ENCODE measurements around the gene ATP9A.

ATP9A gene

DNA sequence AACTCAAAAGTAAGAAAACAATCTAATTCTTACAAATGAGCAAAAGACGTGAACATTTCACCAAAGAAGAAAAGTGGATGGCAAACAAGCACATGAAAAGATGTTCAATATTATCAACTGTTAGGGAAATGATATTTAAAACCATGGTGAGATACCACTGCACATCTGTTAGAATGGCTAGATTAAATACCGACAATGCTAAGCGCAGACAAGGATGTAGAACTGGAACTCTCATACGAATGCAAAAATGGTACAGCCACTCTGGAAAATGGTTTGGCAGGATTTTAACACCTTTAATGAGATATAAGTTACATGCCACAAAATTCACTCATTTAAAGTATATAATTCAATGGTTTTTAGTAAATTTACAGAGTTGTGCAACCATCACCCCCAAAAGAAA, 181.0 kb downstream of the ATP9A start:
- Histone ChIP-seq H3K4me3 (ENCODE audit: low read length) (peak overlapping the region; percentile 23), H4K20me1 (ENCODE audit: control insufficient read depth, insufficient read depth, low read depth, low read length) (no peaks in the 10 kb centered on the region), H3K27me3 (ENCODE audit: control insufficient read depth, low read length) (no peaks in the 10 kb centered on the region), H3F3A (ENCODE audit: control insufficient read depth, insufficient read depth) (peaks cover 4% of the 10 kb centered on the region; the same call in 1 of the 2 replicates), H3K4me1 (ENCODE audit: control insufficient read depth, low read length) (peaks cover 47% of the 10 kb centered on the region), H3K9me3 (ENCODE audit: control insufficient read depth, insufficient read depth, low read length) (peaks cover 6% of the 10 kb centered on the region), H3K36me3 (ENCODE audit: control insufficient read depth, low read length) (no peaks in the 10 kb centered on the region; the same call in 1 of the 2 replicates), H3K4me2 (ENCODE audit: low read length) (peak overlapping the region; percentile 41), H3K27ac (ENCODE audit: low read depth, low read length) (peak overlapping the region; percentile 60), H3K9me2 (replicated peaks; ENCODE audit: control insufficient read depth, low read length) (no peaks in the 10 kb centered on the region), H3K79me2 (ENCODE audit: control insufficient read depth, low read length) (no peaks in the 10 kb centered on the region)
- TF ChIP-seq EZH2phosphoT487 (IDR thresholded peaks at IDR 0.05; ENCODE audit: borderline replicate concordance, low read length), result no peak
- TF ChIP-seq, protein P1, sequence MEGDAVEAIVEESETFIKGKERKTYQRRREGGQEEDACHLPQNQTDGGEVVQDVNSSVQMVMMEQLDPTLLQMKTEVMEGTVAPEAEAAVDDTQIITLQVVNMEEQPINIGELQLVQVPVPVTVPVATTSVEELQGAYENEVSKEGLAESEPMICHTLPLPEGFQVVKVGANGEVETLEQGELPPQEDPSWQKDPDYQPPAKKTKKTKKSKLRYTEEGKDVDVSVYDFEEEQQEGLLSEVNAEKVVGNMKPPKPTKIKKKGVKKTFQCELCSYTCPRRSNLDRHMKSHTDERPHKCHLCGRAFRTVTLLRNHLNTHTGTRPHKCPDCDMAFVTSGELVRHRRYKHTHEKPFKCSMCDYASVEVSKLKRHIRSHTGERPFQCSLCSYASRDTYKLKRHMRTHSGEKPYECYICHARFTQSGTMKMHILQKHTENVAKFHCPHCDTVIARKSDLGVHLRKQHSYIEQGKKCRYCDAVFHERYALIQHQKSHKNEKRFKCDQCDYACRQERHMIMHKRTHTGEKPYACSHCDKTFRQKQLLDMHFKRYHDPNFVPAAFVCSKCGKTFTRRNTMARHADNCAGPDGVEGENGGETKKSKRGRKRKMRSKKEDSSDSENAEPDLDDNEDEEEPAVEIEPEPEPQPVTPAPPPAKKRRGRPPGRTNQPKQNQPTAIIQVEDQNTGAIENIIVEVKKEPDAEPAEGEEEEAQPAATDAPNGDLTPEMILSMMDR (IDR thresholded peaks at IDR 0.05; ENCODE audit: low read depth, low read length, poor library complexity, severe bottlenecking), result no peak

GRCh38 chr20:51586005-51586440, 182.2 kb downstream of the ATP9A start:
- Histone ChIP-seq H3K4me3 (ENCODE audit: low read length) (peak overlapping the region; percentile 23), H3K9me3 (ENCODE audit: control insufficient read depth, insufficient read depth, low read length) (peaks cover 6% of the 10 kb centered on the region), H4K20me1 (ENCODE audit: control insufficient read depth, insufficient read depth, low read depth, low read length) (no peaks in the 10 kb centered on the region), H3K79me2 (ENCODE audit: control insufficient read depth, low read length) (no peaks in the 10 kb centered on the region), H3K4me2 (ENCODE audit: low read length) (peak overlapping the region; percentile 41), H3K27ac (ENCODE audit: low read depth, low read length) (peak overlapping the region; percentile 60), H3K9me2 (replicated peaks; ENCODE audit: control insufficient read depth, low read length) (no peaks in the 10 kb centered on the region), H3K27me3 (ENCODE audit: control insufficient read depth, low read length) (no peaks in the 10 kb centered on the region), H3K4me1 (ENCODE audit: control insufficient read depth, low read length) (peaks cover 54% of the 10 kb centered on the region), H3K36me3 (ENCODE audit: control insufficient read depth, low read length) (no peaks in the 10 kb centered on the region; the same call in 1 of the 2 replicates), H3F3A (ENCODE audit: control insufficient read depth, insufficient read depth) (peaks cover 4% of the 10 kb centered on the region; the same call in 1 of the 2 replicates)
- TF ChIP-seq EZH2phosphoT487 (IDR thresholded peaks at IDR 0.05; ENCODE audit: borderline replicate concordance, low read length), result no peak
- TF ChIP-seq, protein P1 (IDR thresholded peaks at IDR 0.05; ENCODE audit: low read depth, low read length, poor library complexity, severe bottlenecking), result no peak

GRCh38 chr20:51585148-51585547, 183.0 kb downstream of the ATP9A start:
- Histone ChIP-seq H3K27ac (ENCODE audit: low read depth, low read length) (no peak overlapping the region), H3K4me2 (ENCODE audit: low read length) (peak overlapping the region; percentile 20), H3F3A (ENCODE audit: control insufficient read depth, insufficient read depth) (peaks cover 4% of the 10 kb centered on the region; the same call in 1 of the 2 replicates), H3K27me3 (ENCODE audit: control insufficient read depth, low read length) (no peaks in the 10 kb centered on the region), H3K4me3 (ENCODE audit: low read length) (peak overlapping the region; percentile 5; the same call in 1 of the 2 replicates), H3K4me1 (ENCODE audit: control insufficient read depth, low read length) (peaks cover 60% of the 10 kb centered on the region), H4K20me1 (ENCODE audit: control insufficient read depth, insufficient read depth, low read depth, low read length) (no peaks in the 10 kb centered on the region), H3K9me2 (replicated peaks; ENCODE audit: control insufficient read depth, low read length) (no peaks in the 10 kb centered on the region), H3K36me3 (ENCODE audit: control insufficient read depth, low read length) (no peaks in the 10 kb centered on the region; the same call in 1 of the 2 replicates), H3K79me2 (ENCODE audit: control insufficient read depth, low read length) (no peaks in the 10 kb centered on the region), H3K9me3 (ENCODE audit: control insufficient read depth, insufficient read depth, low read length) (peaks cover 6% of the 10 kb centered on the region)
- TF ChIP-seq EZH2phosphoT487 (IDR thresholded peaks at IDR 0.05; ENCODE audit: borderline replicate concordance, low read length), result no peak
- TF ChIP-seq, protein P1 (IDR thresholded peaks at IDR 0.05; ENCODE audit: low read depth, low read length, poor library complexity, severe bottlenecking), result no peak

Measured in DOHH2 (cell line).